GM23338 (cell line): ENCODE data around the gene RND3.

Source experiments
- CREB1 ChIP-seq: fragments of 250-450 bp; sonication (Bioruptor Pico); IDR thresholded peaks from 2 replicates; pipeline ENCODE4 v1.5.0; 2020; ENCODE audit warnings: low read depth, mild to moderate bottlenecking, moderate library complexity
- CTCF ChIP-seq, 2 experiments: fragments of 200-600 bp in 1 of 2; sonication (generic) in 1 of 2; conservative IDR thresholded peaks; 2 replicates each; pipeline versions ENCODE4 v1.5.1 to v1.6.1; 2016 to 2017; ENCODE audit warnings: antibody characterized with exemption in 2 of 2, low read depth in 2 of 2, mild to moderate bottlenecking in 2 of 2, moderate library complexity in 1 of 2
- EZH2 ChIP-seq: fragments of 200-600 bp; sonication (generic); IDR thresholded peaks from one replicate; pipeline ENCODE4 v1.8.0; 2017; ENCODE audit warnings: antibody characterized with exemption, mild to moderate bottlenecking, low read depth; ENCODE audit not compliant: unreplicated experiment
- EZH2phosphoT487 ChIP-seq: fragments of 200-600 bp; sonication (generic); IDR thresholded peaks from one replicate; pipeline ENCODE4 v1.8.1; 2018; ENCODE audit warnings: antibody characterized with exemption; ENCODE audit not compliant: unreplicated experiment
- JUNB ChIP-seq: IDR thresholded peaks from one replicate; pipeline ENCODE4 v1.6.1; 2016; ENCODE audit warnings: antibody characterized with exemption; ENCODE audit not compliant: unreplicated experiment
- NANOG ChIP-seq: IDR thresholded peaks from 2 replicates; pipeline ENCODE4 v1.6.1; 2016; ENCODE audit warnings: antibody characterized with exemption, borderline replicate concordance
- POLR2AphosphoS5 ChIP-seq: IDR thresholded peaks from 2 replicates; pipeline ENCODE4 v1.6.1; 2016; ENCODE audit warnings: antibody characterized with exemption, low read depth
- REST ChIP-seq: IDR thresholded peaks from one replicate; pipeline ENCODE4 v1.6.1; 2018; ENCODE audit warnings: antibody characterized with exemption; ENCODE audit not compliant: unreplicated experiment

GRCh38 chr2:150441784-150442183 is 45.7 kb downstream of the RND3 start:
- no peak for TF ChIP-seq CTCF (conservative IDR thresholded peaks at IDR 0.05; ENCODE audit: low read depth in 2 of 2)
- TF ChIP-seq EZH2, result no peak
- TF ChIP-seq REST, result no peak
- TF ChIP-seq POLR2AphosphoS5, result no peak
- no peak for TF ChIP-seq NANOG
- no peak for TF ChIP-seq CREB1 (CRISPR knock-in tag)
- TF ChIP-seq JUNB, result no peak
- TF ChIP-seq EZH2phosphoT487, result no peak
